H1 (cell line): ENCODE results near the gene ARHGAP18. TPM values are rescaled to one million over a fixed set of nuclear protein-coding genes. Genes with fewer than 3 reads are reported as not detected.
A peak's percentile ranks its signal among the peaks of the same experiment; 100 is the strongest.

Source experiments
- CTCF ChIA-PET: fragments of 300-600 bp; sonication (Branson Sonifier 250); formaldehyde crosslinking; loops from one replicate; lab custom pipeline; 2021; ENCODE audit not compliant: partially characterized antibody; lab: Charles Lee
- POLR2A ChIA-PET: fragments of 300-600 bp; sonication (Branson Sonifier 250); formaldehyde crosslinking; loops from one replicate; lab custom pipeline; 2021; ENCODE audit warnings: inconsistent platforms; ENCODE audit not compliant: partially characterized antibody; lab: Charles Lee
- DNase-seq, 2 experiments: peaks; one replicate each; pipeline versions ENCODE4 v3.0.0 to v3.0.0-alpha.2; 2010 to 2022; ENCODE audit warnings: low spot score in 2 of 2, low read depth in 1 of 2, mixed read lengths in 1 of 2
- FAIRE-seq: peaks from 2 replicates; lab custom pipeline; 2011; peaks lifted over from hg19 to GRCh38; lab: Jason Lieb, UNC
- H2AFZ ChIP-seq: 2 replicates; pipeline ENCODE4 v1.8.1; 2012; ENCODE audit warnings: low read length, inconsistent platforms
- H2AK5ac ChIP-seq: 2 replicates; pipeline ENCODE4 v1.6.1; 2013; ENCODE audit warnings: low read depth, low read length
- H2BK120ac ChIP-seq: replicated peaks from 2 replicates; pipeline ENCODE3; 2013; ENCODE audit warnings: low read depth, low read length, inconsistent platforms
- H2BK12ac ChIP-seq: 2 replicates; pipeline ENCODE4 v1.6.1; 2013; ENCODE audit warnings: low read depth, low read length
- H2BK15ac ChIP-seq: 2 replicates; pipeline ENCODE4 v1.6.1; 2013; ENCODE audit warnings: low read length
- H2BK20ac ChIP-seq: 2 replicates; pipeline ENCODE4 v1.6.1; 2013; ENCODE audit warnings: low read length
- H2BK5ac ChIP-seq: 2 replicates; pipeline ENCODE4 v1.6.1; 2013; ENCODE audit warnings: low read depth, low read length
- H3K14ac ChIP-seq: 2 replicates; pipeline ENCODE4 v1.6.1; 2013; ENCODE audit warnings: inconsistent platforms; ENCODE audit not compliant: insufficient read length
- H3K18ac ChIP-seq: 2 replicates; pipeline ENCODE4 v1.6.1; 2013; ENCODE audit warnings: low read length; ENCODE audit errors: extremely low read depth
- H3K23ac ChIP-seq: 2 replicates; pipeline ENCODE4 v1.6.1; 2013; ENCODE audit warnings: inconsistent platforms; ENCODE audit not compliant: insufficient read length
- H3K23me2 ChIP-seq: 2 replicates; pipeline ENCODE4 v1.6.1; 2013; ENCODE audit warnings: low read depth, low read length
- H3K27ac ChIP-seq: 2 replicates; pipeline ENCODE4 v1.6.1; 2011; ENCODE audit warnings: low read depth, low read length, inconsistent platforms
- H3K27me3 ChIP-seq, 4 experiments: replicated peaks in 1 of 4; 1 replicate in 1 of 4; 2 replicates in 3 of 4; pipeline versions ENCODE4 v1.6.1 to v1.8.1; 2011 to 2013; ENCODE audit warnings: low read length in 3 of 4, mild to moderate bottlenecking in 3 of 4, inconsistent platforms in 2 of 4, mixed read lengths in 2 of 4, moderate library complexity in 1 of 4; ENCODE audit not compliant: control insufficient read depth in 3 of 4, insufficient read depth in 3 of 4; ENCODE audit errors: extremely low read depth in 1 of 4
- H3K36me3 ChIP-seq, 4 experiments: 2 replicates each; pipeline versions ENCODE4 v1.6.1 to v1.8.1; 2011 to 2013; ENCODE audit warnings: mild to moderate bottlenecking in 4 of 4, low read length in 3 of 4, moderate library complexity in 2 of 4, control low read depth in 1 of 4, inconsistent platforms in 1 of 4; ENCODE audit not compliant: insufficient read depth in 4 of 4, control insufficient read depth in 2 of 4
- H3K4ac ChIP-seq: replicated peaks from 2 replicates; pipeline ENCODE3; 2013; ENCODE audit warnings: low read length, low read depth, mixed read lengths, inconsistent platforms; ENCODE audit not compliant: insufficient read length
- H3K4me1 ChIP-seq, 4 experiments: replicated peaks in 1 of 4; 1 replicate in 1 of 4; 2 replicates in 3 of 4; pipeline versions ENCODE4 v1.6.1 to v1.8.1; 2011 to 2013; ENCODE audit warnings: low read length in 3 of 4, inconsistent platforms in 2 of 4, mixed read lengths in 1 of 4; ENCODE audit not compliant: insufficient read depth in 4 of 4, control insufficient read depth in 3 of 4
- H3K4me2 ChIP-seq, 2 experiments: 2 replicates each; pipeline versions ENCODE4 v1.6.1 to v1.8.1; 2011 to 2013; ENCODE audit warnings: low read depth in 2 of 2, low read length in 2 of 2, control low read depth in 1 of 2, inconsistent platforms in 1 of 2, mild to moderate bottlenecking in 1 of 2; ENCODE audit not compliant: insufficient read depth in 1 of 2
- H3K4me3 ChIP-seq, 4 experiments: fragments of 200-600, 300-600 bp in 1 of 4; sonication (generic), shearing (Covaris generic), sonication (Bioruptor Twin) in 1 of 4; 2 replicates each; pipeline versions ENCODE4 v1.5.1 to v1.8.1; 2011 to 2016; ENCODE audit warnings: low read length in 4 of 4, low read depth in 3 of 4, control low read depth in 2 of 4, inconsistent platforms in 2 of 4, mild to moderate bottlenecking in 2 of 4, mixed read lengths in 1 of 4, moderate library complexity in 1 of 4; ENCODE audit not compliant: insufficient read depth in 2 of 4; ENCODE audit errors: extremely low read depth in 1 of 4
- H3K56ac ChIP-seq: replicated peaks from 2 replicates; pipeline ENCODE3; 2013; ENCODE audit warnings: low read depth, mild to moderate bottlenecking, mixed read lengths, low read length, inconsistent platforms; ENCODE audit not compliant: insufficient read length
- H3K79me1 ChIP-seq: 2 replicates; pipeline ENCODE4 v1.6.1; 2013; ENCODE audit warnings: low read depth, low read length, control low read depth
- H3K79me2 ChIP-seq, 2 experiments: 2 replicates each; pipeline versions ENCODE4 v1.6.1 to v1.8.1; 2012 to 2013; ENCODE audit warnings: low read length in 2 of 2, mild to moderate bottlenecking in 2 of 2, inconsistent platforms in 1 of 2; ENCODE audit not compliant: insufficient read depth in 2 of 2, control insufficient read depth in 1 of 2
- H3K9ac ChIP-seq, 4 experiments: replicated peaks in 1 of 4; 1 replicate in 1 of 4; 2 replicates in 3 of 4; pipeline versions ENCODE4 v1.6.1 to v1.8.1; 2011 to 2013; ENCODE audit warnings: low read depth in 3 of 4, low read length in 3 of 4, control low read depth in 2 of 4, mild to moderate bottlenecking in 2 of 4, moderate library complexity in 2 of 4, inconsistent platforms in 1 of 4; ENCODE audit errors: extremely low read depth in 1 of 4
- H3K9me3 ChIP-seq, 2 experiments: 2 replicates each; pipeline versions ENCODE4 v1.6.1 to v1.8.1; 2012 to 2013; ENCODE audit warnings: mild to moderate bottlenecking in 2 of 2, moderate library complexity in 2 of 2, control low read depth in 1 of 2, inconsistent platforms in 1 of 2, low read depth in 1 of 2, low read length in 1 of 2, mixed read lengths in 1 of 2; ENCODE audit not compliant: insufficient read depth in 2 of 2
- H4K20me1 ChIP-seq, 2 experiments: replicated peaks in 1 of 2; 2 replicates each; pipeline versions ENCODE3 to v1.8.1; 2011 to 2013; ENCODE audit warnings: inconsistent platforms in 2 of 2, low read length in 2 of 2, mild to moderate bottlenecking in 1 of 2; ENCODE audit not compliant: insufficient read depth in 2 of 2, control insufficient read depth in 1 of 2
- H4K5ac ChIP-seq: 2 replicates; pipeline ENCODE4 v1.6.1; 2013; ENCODE audit warnings: low read length, low read depth, mixed read lengths, inconsistent platforms; ENCODE audit not compliant: insufficient read length
- H4K8ac ChIP-seq: 2 replicates; pipeline ENCODE4 v1.8.0; 2013; ENCODE audit warnings: mild to moderate bottlenecking, moderate library complexity, low read length, inconsistent platforms; ENCODE audit not compliant: insufficient read depth; ENCODE audit errors: extremely low read depth
- H4K91ac ChIP-seq: replicated peaks from 2 replicates; pipeline ENCODE3; 2013; ENCODE audit warnings: low read length, mixed read lengths, inconsistent platforms; ENCODE audit not compliant: insufficient read length
- JUN ChIP-seq: IDR thresholded peaks from 2 replicates; pipeline ENCODE4 v1.6.1; 2011; ENCODE audit warnings: low read depth, mild to moderate bottlenecking, improper control_type of control experiment, low read length
- RAD21 ChIP-seq, 2 experiments: IDR thresholded peaks in 1 of 2; conservative IDR thresholded peaks in 1 of 2; 2 replicates each; pipeline ENCODE4 v1.6.1; 2011; ENCODE audit warnings: low read depth in 2 of 2, low read length in 2 of 2, improper control_type of control experiment in 1 of 2, inconsistent platforms in 1 of 2, mild to moderate bottlenecking in 1 of 2, moderate library complexity in 1 of 2
- RBBP5 ChIP-seq: IDR thresholded peaks from 2 replicates; pipeline ENCODE4 v1.7.1; 2012; ENCODE audit warnings: low read depth, mild to moderate bottlenecking, inconsistent platforms, low read length, moderate library complexity, borderline replicate concordance
- SIX5 ChIP-seq: IDR thresholded peaks from 2 replicates; pipeline ENCODE4 v1.6.1; 2011; ENCODE audit warnings: mild to moderate bottlenecking, low read depth, low read length
- SUZ12 ChIP-seq: fragments of 200-600 bp; sonication (generic); IDR thresholded peaks from 2 replicates; pipeline ENCODE4 v1.6.1; 2012; ENCODE audit warnings: mild to moderate bottlenecking, inconsistent platforms, low read length, moderate library complexity, mixed read lengths
- TCF12 ChIP-seq: IDR thresholded peaks from 2 replicates; pipeline ENCODE4 v1.6.1; 2011; ENCODE audit warnings: low read depth, mild to moderate bottlenecking, low read length
- YY1 ChIP-seq: IDR thresholded peaks from 2 replicates; pipeline ENCODE4 v1.6.1; 2011; ENCODE audit warnings: low read depth, mild to moderate bottlenecking, low read length
- WGBS, 2 experiments: shearing (Covaris generic) in 1 of 2; methylation state at CpG; one replicate each; pipeline versions ENCODE4 v1.1.6 to v1.1.7; 2013 to 2015; ENCODE audit warnings: low lambda C conversion rate in 2 of 2, mixed read lengths in 2 of 2, inconsistent platforms in 1 of 2, low coverage in 1 of 2, missing lambda C conversion rate in 1 of 2; ENCODE audit not compliant: insufficient replicate concordance in 2 of 2, insufficient coverage in 1 of 2, insufficient read length in 1 of 2; ENCODE audit errors: extremely low coverage in 1 of 2, missing lambda C conversion rate in 1 of 2; 5-methylcytosine and 5-hydroxymethylcytosine counted together
- polyA plus RNA-seq, 7 experiments: library from polyadenylated mRNA; depleted of rRNA in 3 of 7; stranded (reverse) in 5 of 7; unstranded in 2 of 7; fragments of >200 nt in 5 of 7; fragments of 200-250 nt in 2 of 7; gene quantifications; 1 replicate in 5 of 7; 2 replicates in 1 of 7; 4 replicates in 1 of 7; pipeline versions ENCODE4 v1.2.1 to v1.2.3, GENCODE V29; 2011 to 2013; ENCODE audit warnings: missing spikeins in 2 of 7, mixed read lengths in 2 of 7
- total RNA-seq: library from RNA; stranded (reverse); fragmentation: NEBNext Ultra II Directional; extraction: Animal tissue kit (Norgen Biotek cat#: 25700); gene quantifications from 2 replicates; pipeline ENCODE4 v1.2.1, GENCODE V29; 2021
- TF ChIP-seq, protein P1 (sequence below), 3 experiments: IDR thresholded peaks; 1 replicate in 2 of 3; 2 replicates in 1 of 3; pipeline versions ENCODE4 v1.5.1 to v1.6.1; 2011; ENCODE audit warnings: low read length in 3 of 3, mild to moderate bottlenecking in 3 of 3, inconsistent platforms in 2 of 3, low read depth in 1 of 3, moderate library complexity in 1 of 3; ENCODE audit not compliant: insufficient read depth in 1 of 3; ENCODE audit errors: control extremely low read depth in 1 of 3

The ARHGAP18 gene
- total and polyA plus RNA-seq, 2 of the 8 experiments (the other 6 are each of a cell fraction or from before 2014, with no cell fraction given) = 0.83 to 4.5 TPM

- Histone ChIP-seq H2BK20ac (no peak overlapping the region), H3K9ac (no peak overlapping the region), H3K23ac (no peak overlapping the region), H3K36me3 (no peaks in the 10 kb centered on the region), H4K8ac (no peak overlapping the region), H2BK15ac (no peak overlapping the region), H3K56ac (no peak overlapping the region), H2AFZ (no peak overlapping the region), H2BK5ac (no peak overlapping the region), H2AK5ac (no peak overlapping the region), H3K4me1 (peaks cover 0 to 3% (median 0%) of the 10 kb centered on the region in 4 experiments; a peak in 1 of 7 replicates), H3K23me2 (no peaks in the 10 kb centered on the region), H2BK120ac (no peak overlapping the region), H3K27ac (no peak overlapping the region), H4K20me1 (no peaks in the 10 kb centered on the region), H3K9me3 (no peaks in the 10 kb centered on the region), H4K91ac (no peak overlapping the region), H3K18ac (no peak overlapping the region), H3K4me2 (no peak overlapping the region), H3K79me2 (no peaks in the 10 kb centered on the region), H2BK12ac (no peak overlapping the region), H3K4me3 (no peak overlapping the region), H3K4ac (no peak overlapping the region), H3K79me1 (no peaks in the 10 kb centered on the region), H3K14ac (no peak overlapping the region), H3K27me3 (no peaks in the 10 kb centered on the region), H4K5ac (no peak overlapping the region)
- POLR2A ChIA-PET = no interaction called here
- CTCF ChIA-PET = interaction anchor here (0.8 to 6.2 kb wide), 16 partner anchors 10 to 422 kb away, joined by 3 to 89 read pairs (median 4); no protein-coding TSS in a partner anchor
- no peak for DNase-seq
- TF ChIP-seq, protein P1, sequence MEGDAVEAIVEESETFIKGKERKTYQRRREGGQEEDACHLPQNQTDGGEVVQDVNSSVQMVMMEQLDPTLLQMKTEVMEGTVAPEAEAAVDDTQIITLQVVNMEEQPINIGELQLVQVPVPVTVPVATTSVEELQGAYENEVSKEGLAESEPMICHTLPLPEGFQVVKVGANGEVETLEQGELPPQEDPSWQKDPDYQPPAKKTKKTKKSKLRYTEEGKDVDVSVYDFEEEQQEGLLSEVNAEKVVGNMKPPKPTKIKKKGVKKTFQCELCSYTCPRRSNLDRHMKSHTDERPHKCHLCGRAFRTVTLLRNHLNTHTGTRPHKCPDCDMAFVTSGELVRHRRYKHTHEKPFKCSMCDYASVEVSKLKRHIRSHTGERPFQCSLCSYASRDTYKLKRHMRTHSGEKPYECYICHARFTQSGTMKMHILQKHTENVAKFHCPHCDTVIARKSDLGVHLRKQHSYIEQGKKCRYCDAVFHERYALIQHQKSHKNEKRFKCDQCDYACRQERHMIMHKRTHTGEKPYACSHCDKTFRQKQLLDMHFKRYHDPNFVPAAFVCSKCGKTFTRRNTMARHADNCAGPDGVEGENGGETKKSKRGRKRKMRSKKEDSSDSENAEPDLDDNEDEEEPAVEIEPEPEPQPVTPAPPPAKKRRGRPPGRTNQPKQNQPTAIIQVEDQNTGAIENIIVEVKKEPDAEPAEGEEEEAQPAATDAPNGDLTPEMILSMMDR (IDR thresholded peaks at IDR 0.05; ENCODE audit: control extremely low read depth in 1 of 3, insufficient read depth in 1 of 3, low read depth in 1 of 3, low read length in 3 of 3) = no peak
- TF ChIP-seq JUN (no peak), TCF12 (no peak), RBBP5 (no peak), SIX5 (no peak), YY1 (no peak), RAD21 (IDR thresholded peaks at IDR 0.05 in 1 of 2, conservative IDR thresholded peaks at IDR 0.05 in 1 of 2; ENCODE audit: low read depth in 2 of 2, low read length in 2 of 2) (peak in 1 of 2 experiments; percentile 18; a peak in 1 of 4 replicates), SUZ12 (no peak)
- FAIRE-seq = no peak
- 53% methylated on average over 5 of the region's 5 CpGs; no CpG with 5 or more reads in 1 of the 2 experiments for WGBS, 2 experiments
These were observed 110.5 kb downstream of the ARHGAP18 start for GRCh38 chr6:129599467-129599866.
